Ovary (tissue), 9 donors: ENCODE measurements around the gene SEC24D. TPM values are rescaled to one million over a fixed set of nuclear protein-coding genes. Genes with fewer than 3 reads are reported as not detected.

Experiments
- DNase-seq, 5 donors: peaks; one replicate each; pipeline ENCODE4 v3.0.0-alpha.2; 2019 to 2020
- H3K27ac ChIP-seq, 2 donors: fragments of 200-600 bp; one replicate each; pipeline versions ENCODE4 v1.5.1 to v1.8.0; 2019 to 2022
- H3K27me3 ChIP-seq: fragments of 200-600 bp; one replicate; pipeline ENCODE4 v1.8.0; 2022
- H3K36me3 ChIP-seq: fragments of 200-600 bp; sonication (generic); one replicate; pipeline ENCODE4 v1.5.1; 2019
- H3K4me1 ChIP-seq: one replicate; pipeline ENCODE4 v1.8.1; 2013; ENCODE audit warnings: mild to moderate bottlenecking, moderate library complexity; ENCODE audit not compliant: insufficient read depth
- H3K4me3 ChIP-seq: fragments of 200-600 bp; sonication (generic); one replicate; pipeline ENCODE4 v1.5.1; 2017
- H3K9me3 ChIP-seq, 2 donors: fragments of 200-600 bp in 1 of 2; sonication (generic) in 1 of 2; one replicate each; pipeline versions ENCODE4 v1.5.1 to v1.8.1; 2013 to 2019; ENCODE audit warnings: mild to moderate bottlenecking in 1 of 2, moderate library complexity in 1 of 2
- CTCF ChIP-seq, 3 donors: fragments of 450-650 bp in 2 of 3; fragments of 200-600 bp in 1 of 3; IDR thresholded peaks; one replicate each; pipeline versions ENCODE4 v1.5.1 to v1.8.0; 2016 to 2022; ENCODE audit warnings: antibody characterized with exemption in 3 of 3, mild to moderate bottlenecking in 1 of 3
- EP300 ChIP-seq: sonication (generic); formaldehyde crosslinking; IDR thresholded peaks from one replicate; pipeline ENCODE4 v1.6.1; 2017; ENCODE audit warnings: antibody characterized with exemption
- POLR2A ChIP-seq: fragments of 450-650 bp; IDR thresholded peaks from one replicate; pipeline ENCODE4 v1.6.1; 2017; ENCODE audit warnings: antibody characterized with exemption, mild to moderate bottlenecking, moderate library complexity
- WGBS, 3 donors: extraction: QIAGEN DNeasy Blood & Tissue Kit in 1 of 3; methylation state at CpG; one replicate each; pipeline versions ENCODE4 v1.1.5 to v1.1.7; 2013 to 2017; 5-methylcytosine and 5-hydroxymethylcytosine counted together
- intact Hi-C, 4 donors: fragments of 100-400 bp; cut with DNase I; formaldehyde crosslinking; loops; one replicate each; pipeline versions ENCODE4 v1.11.0 to v1.15.1; 2022 to 2023
- polyA plus RNA-seq, 2 donors: library from polyadenylated mRNA; stranded (reverse); fragments of 200-250 nt in 1 of 2; fragments of 350-450 nt in 1 of 2; fragmentation: Illumina TruSeq in 1 of 2; extraction: RNeasy Lipid Tissue Mini Kit (QIAGEN cat#74804) in 1 of 2; gene quantifications; one replicate each; pipeline ENCODE4 v1.2.3, GENCODE V29; 2013 to 2014
- total RNA-seq, 7 donors: library from RNA; depleted of rRNA in 2 of 7; stranded (reverse); fragments of >200 nt in 2 of 7; fragmentation: NEBNext Ultra II Directional in 3 of 7; extraction: Animal tissue kit (Norgen Biotek cat#: 25700) in 3 of 7; gene quantifications; one replicate each; pipeline versions ENCODE4 v1.1.0 to v1.2.4, GENCODE V29; 2016 to 2023
- donor health status: DM: no; HTN: no; CAD: no; lungs with moderate emphysema.
- donor health status: DM: no; HTN: no; CAD: no.
- donor health status: Bipolar disorder and iron deficiency.
- donor health status: DM: yes; HTN: yes; CAD: no.
- donor health status: DM: no; HTN: no; CAD: no.
- donor health status: DM: yes; HTN: yes; CAD: no.

SEC24D gene
- total and polyA plus RNA-seq, 9 donors = 15.4 to 53.0 (median 39.0) TPM

GRCh38 chr4:118848901-118849300 lies 13.0 kb upstream of the SEC24D start:
- H3K27me3 ChIP-seq = no peaks in the 10 kb centered on the region
- intact Hi-C loops = no loop called here
- TF ChIP-seq POLR2A (no peak), EP300 (no peak), CTCF (IDR thresholded peaks at IDR 0.05) (no peak)
- DNase-seq = no peak
- no peaks in the 10 kb centered on the region for H3K36me3 ChIP-seq
- H3K27ac ChIP-seq = no peak overlapping the region
- peaks cover 2% of the 10 kb centered on the region for H3K4me1 ChIP-seq
- H3K9me3 ChIP-seq = no peaks in the 10 kb centered on the region
- H3K4me3 ChIP-seq = no peak overlapping the region

- TF ChIP-seq EP300 = no peak
- Histone ChIP-seq H3K27me3 (no peaks in the 10 kb centered on the region), H3K36me3 (no peaks in the 10 kb centered on the region), H3K9me3 (no peaks in the 10 kb centered on the region), H3K4me3 (no peak overlapping the region), H3K27ac (no peak overlapping the region), H3K4me1 (peaks cover 2% of the 10 kb centered on the region)
- intact Hi-C loops = no loop called here
- WGBS, 3 donors = 97 to 99% (median 97%) methylated on average over 7 of the region's 7 CpGs
- no peak for DNase-seq
Measured at GRCh38 chr4:118848242-118848641, 12.3 kb upstream of the SEC24D start.

GRCh38 chr4:118846979-118847378 lies 11.1 kb upstream of the SEC24D start:
- TF ChIP-seq EP300 (no peak), CTCF (IDR thresholded peaks at IDR 0.05) (no peak), POLR2A (no peak)
- Histone ChIP-seq H3K9me3 (no peaks in the 10 kb centered on the region), H3K4me3 (no peak overlapping the region), H3K27me3 (no peaks in the 10 kb centered on the region), H3K27ac (no peak overlapping the region), H3K4me1 (peaks cover 2% of the 10 kb centered on the region), H3K36me3 (no peaks in the 10 kb centered on the region)
- DNase-seq = no peak
- WGBS, 3 donors = 73 to 97% (median 80%) methylated on average over 1 of the region's 1 CpG
- intact Hi-C loops = no loop called here

GRCh38 chr4:118845552-118846050 lies 9.7 kb upstream of the SEC24D start:
- Histone ChIP-seq H3K27me3 (no peaks in the 10 kb centered on the region), H3K36me3 (no peaks in the 10 kb centered on the region), H3K9me3 (no peaks in the 10 kb centered on the region), H3K4me1 (peaks cover 2% of the 10 kb centered on the region), H3K4me3 (no peak overlapping the region), H3K27ac (no peak overlapping the region)
- TF ChIP-seq POLR2A (no peak), EP300 (no peak), CTCF (IDR thresholded peaks at IDR 0.05) (no peak)
- intact Hi-C loops = no loop called here
- no peak for DNase-seq

GRCh38 chr4:118843237-118843636 lies 7.3 kb upstream of the SEC24D start:
- no peaks in the 10 kb centered on the region for H3K36me3 ChIP-seq
- TF ChIP-seq EP300 (no peak), POLR2A (no peak), CTCF (IDR thresholded peaks at IDR 0.05) (no peak)
- H3K27me3 ChIP-seq = no peaks in the 10 kb centered on the region
- H3K9me3 ChIP-seq = no peaks in the 10 kb centered on the region
- H3K27ac ChIP-seq = no peak overlapping the region
- no peak overlapping the region for H3K4me3 ChIP-seq
- no peaks in the 10 kb centered on the region for H3K4me1 ChIP-seq
- 85 to 86% (median 86%) methylated on average over 6 of the region's 6 CpGs for WGBS, 3 donors
- no peak for DNase-seq
- intact Hi-C loops = no loop called here
